ENCODE measurements around the gene RABIF. TPM values are rescaled to one million over a fixed set of nuclear protein-coding genes. Genes with fewer than 3 reads are reported as not detected.

The RABIF gene
- total and polyA plus RNA-seq, 10 of the 15 experiments (the other 5 are each of a cell fraction or from before 2014, with no cell fraction given): 4.7 to 18.2 (median 8.8) TPM

GRCh38 chr1:202888531-202889360, at the start of gene RABIF (continued):
- TF ChIP-seq ZNF24 (IDR thresholded peaks at IDR 0.05) (no peak), ZNF207 (IDR thresholded peaks at IDR 0.05; ENCODE audit: borderline replicate concordance) (peak; percentile 59; the same call in 1 of the 2 replicates), POLR2AphosphoS2 (IDR thresholded peaks at IDR 0.05; ENCODE audit: low read depth, low read length) (peak; percentile 93), ZBTB4 (CRISPR knock-in tag; IDR thresholded peaks at IDR 0.05) (no peak), HDAC2 (IDR thresholded peaks at IDR 0.05) (no peak), E4F1 (IDR thresholded peaks at IDR 0.05; ENCODE audit: borderline replicate concordance, partially characterized antibody) (peak; percentile 74), LARP7 (IDR thresholded peaks at IDR 0.05) (peak; percentile 90), BCLAF1 (IDR thresholded peaks at IDR 0.05) (peak; percentile 56; the same call in 1 of the 2 replicates), ZBTB33 (IDR thresholded peaks at IDR 0.05) (no peak), RUNX3 (IDR thresholded peaks at IDR 0.05; ENCODE audit: low read length) (peak; percentile 37; the same call in 1 of the 2 replicates), CREM (IDR thresholded peaks at IDR 0.05; ENCODE audit: low read depth) (no peak), CEBPZ (IDR thresholded peaks at IDR 0.05; ENCODE audit: low read depth, low read length) (no peak)

Measured in GM12878 (cell line).